ENCODE results near the gene KLHL25.

DNA sequence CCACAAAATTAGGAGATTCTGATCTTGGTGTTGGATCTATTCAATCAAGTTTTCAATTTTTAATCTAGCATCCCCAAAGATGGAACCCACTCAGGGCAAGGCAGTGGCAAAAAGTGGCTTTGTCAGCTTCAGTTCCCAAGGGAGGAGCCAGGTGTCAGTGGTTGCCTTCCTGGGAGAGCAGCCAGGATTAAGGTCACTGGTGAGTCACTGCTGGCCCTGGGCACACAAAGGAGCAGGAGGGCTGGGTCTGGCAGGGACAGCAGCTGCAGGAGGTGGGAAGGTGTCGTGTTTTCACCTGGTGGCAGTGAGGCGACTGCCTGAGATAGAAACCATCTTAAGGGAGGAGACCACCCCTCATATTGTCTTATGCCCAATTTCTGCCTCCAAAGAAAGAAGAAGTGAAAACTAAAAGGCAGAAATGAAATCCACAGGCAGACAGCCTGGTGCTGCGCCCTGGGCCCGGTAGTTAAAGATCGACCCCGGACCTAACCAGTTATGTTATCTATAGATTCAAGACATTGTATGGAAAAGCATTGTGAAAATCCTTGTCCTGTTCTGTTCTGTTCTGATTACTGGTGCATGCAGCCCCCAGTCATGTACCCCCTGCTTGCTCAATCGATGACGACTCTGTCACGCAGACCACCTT lies 5.9 kb upstream of the KLHL25 start:
- TF ChIP-seq POLR2AphosphoS5 (IDR thresholded peaks at IDR 0.05) (no peak), TAF1 (IDR thresholded peaks at IDR 0.05; ENCODE audit: low read depth) (no peak)
- TF ChIP-seq, protein P1, sequence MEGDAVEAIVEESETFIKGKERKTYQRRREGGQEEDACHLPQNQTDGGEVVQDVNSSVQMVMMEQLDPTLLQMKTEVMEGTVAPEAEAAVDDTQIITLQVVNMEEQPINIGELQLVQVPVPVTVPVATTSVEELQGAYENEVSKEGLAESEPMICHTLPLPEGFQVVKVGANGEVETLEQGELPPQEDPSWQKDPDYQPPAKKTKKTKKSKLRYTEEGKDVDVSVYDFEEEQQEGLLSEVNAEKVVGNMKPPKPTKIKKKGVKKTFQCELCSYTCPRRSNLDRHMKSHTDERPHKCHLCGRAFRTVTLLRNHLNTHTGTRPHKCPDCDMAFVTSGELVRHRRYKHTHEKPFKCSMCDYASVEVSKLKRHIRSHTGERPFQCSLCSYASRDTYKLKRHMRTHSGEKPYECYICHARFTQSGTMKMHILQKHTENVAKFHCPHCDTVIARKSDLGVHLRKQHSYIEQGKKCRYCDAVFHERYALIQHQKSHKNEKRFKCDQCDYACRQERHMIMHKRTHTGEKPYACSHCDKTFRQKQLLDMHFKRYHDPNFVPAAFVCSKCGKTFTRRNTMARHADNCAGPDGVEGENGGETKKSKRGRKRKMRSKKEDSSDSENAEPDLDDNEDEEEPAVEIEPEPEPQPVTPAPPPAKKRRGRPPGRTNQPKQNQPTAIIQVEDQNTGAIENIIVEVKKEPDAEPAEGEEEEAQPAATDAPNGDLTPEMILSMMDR (IDR thresholded peaks at IDR 0.05; ENCODE audit: poor library complexity, severe bottlenecking) = no peak
- TF ChIP-seq, protein P2, sequence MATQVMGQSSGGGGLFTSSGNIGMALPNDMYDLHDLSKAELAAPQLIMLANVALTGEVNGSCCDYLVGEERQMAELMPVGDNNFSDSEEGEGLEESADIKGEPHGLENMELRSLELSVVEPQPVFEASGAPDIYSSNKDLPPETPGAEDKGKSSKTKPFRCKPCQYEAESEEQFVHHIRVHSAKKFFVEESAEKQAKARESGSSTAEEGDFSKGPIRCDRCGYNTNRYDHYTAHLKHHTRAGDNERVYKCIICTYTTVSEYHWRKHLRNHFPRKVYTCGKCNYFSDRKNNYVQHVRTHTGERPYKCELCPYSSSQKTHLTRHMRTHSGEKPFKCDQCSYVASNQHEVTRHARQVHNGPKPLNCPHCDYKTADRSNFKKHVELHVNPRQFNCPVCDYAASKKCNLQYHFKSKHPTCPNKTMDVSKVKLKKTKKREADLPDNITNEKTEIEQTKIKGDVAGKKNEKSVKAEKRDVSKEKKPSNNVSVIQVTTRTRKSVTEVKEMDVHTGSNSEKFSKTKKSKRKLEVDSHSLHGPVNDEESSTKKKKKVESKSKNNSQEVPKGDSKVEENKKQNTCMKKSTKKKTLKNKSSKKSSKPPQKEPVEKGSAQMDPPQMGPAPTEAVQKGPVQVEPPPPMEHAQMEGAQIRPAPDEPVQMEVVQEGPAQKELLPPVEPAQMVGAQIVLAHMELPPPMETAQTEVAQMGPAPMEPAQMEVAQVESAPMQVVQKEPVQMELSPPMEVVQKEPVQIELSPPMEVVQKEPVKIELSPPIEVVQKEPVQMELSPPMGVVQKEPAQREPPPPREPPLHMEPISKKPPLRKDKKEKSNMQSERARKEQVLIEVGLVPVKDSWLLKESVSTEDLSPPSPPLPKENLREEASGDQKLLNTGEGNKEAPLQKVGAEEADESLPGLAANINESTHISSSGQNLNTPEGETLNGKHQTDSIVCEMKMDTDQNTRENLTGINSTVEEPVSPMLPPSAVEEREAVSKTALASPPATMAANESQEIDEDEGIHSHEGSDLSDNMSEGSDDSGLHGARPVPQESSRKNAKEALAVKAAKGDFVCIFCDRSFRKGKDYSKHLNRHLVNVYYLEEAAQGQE (IDR thresholded peaks at IDR 0.05; ENCODE audit: borderline replicate concordance) = no peak

Data from neural cell (in vitro differentiated cells).